Chondrocyte (in vitro differentiated cells): ENCODE results near the gene TEX52. TPM values are rescaled to one million over a fixed set of nuclear protein-coding genes. Genes with fewer than 3 reads are reported as not detected.
A peak's percentile ranks its signal among the peaks of the same experiment; 100 is the strongest.

ENCODE experiments used
- DNase-seq: peaks from one replicate; pipeline ENCODE4 v3.0.0; 2021; ENCODE audit warnings: mixed read lengths, low spot score
- H3K27ac Mint-ChIP-seq: one replicate; pipeline ENCODE4 v1.8.0; 2021; ENCODE audit warnings: mild to moderate bottlenecking, moderate library complexity, mixed read lengths; ENCODE audit not compliant: unreplicated experiment
- H3K27me3 Mint-ChIP-seq: 2 replicates; pipeline ENCODE4 v1.8.0; 2021; ENCODE audit warnings: low read depth, mixed read lengths
- H3K36me3 Mint-ChIP-seq: 2 replicates; pipeline ENCODE4 v1.8.0; 2021; ENCODE audit warnings: low read depth, mixed read lengths
- H3K4me1 Mint-ChIP-seq: 2 replicates; pipeline ENCODE4 v1.8.0; 2021; ENCODE audit warnings: low read depth, mild to moderate bottlenecking, mixed read lengths
- H3K4me3 Mint-ChIP-seq: one replicate; pipeline ENCODE4 v1.8.0; 2021; ENCODE audit warnings: mild to moderate bottlenecking, moderate library complexity, mixed read lengths; ENCODE audit not compliant: unreplicated experiment
- H3K9me3 Mint-ChIP-seq: 2 replicates; pipeline ENCODE4 v1.8.0; 2021; ENCODE audit warnings: low read depth, mixed read lengths
- CTCF ChIP-seq: fragments of 200-600 bp; sonication (generic); IDR thresholded peaks from 2 replicates; pipeline ENCODE4 v1.5.0; 2021; ENCODE audit warnings: antibody characterized with exemption, mild to moderate bottlenecking, moderate library complexity
- total RNA-seq: library from RNA; stranded (reverse); gene quantifications from 3 replicates; pipeline ENCODE4 v1.2.1, GENCODE V29; 2021

TEX52 gene
- total RNA-seq, 1 donor from 2014 or later = not detected

GRCh38 chr12:2890388-2891239, 33.8 kb upstream of the TEX52 start, which contains the start of gene TULP3:
TULP3 (plus strand) TSS chr12:2890891; CDS start chr12:2890948, 57 bp downstream.
- peak within 1 kb of the TSS; percentile 99 for H3K27ac Mint-ChIP-seq
- TF ChIP-seq CTCF = no peak
- peaks cover 5% of the 10 kb centered on the region for H3K36me3 Mint-ChIP-seq
- peak within 1 kb of the TSS; percentile 96 for H3K4me3 Mint-ChIP-seq
- peaks cover 42% of the 10 kb centered on the region for H3K4me1 Mint-ChIP-seq
- peak; percentile 100 for DNase-seq
- H3K9me3 Mint-ChIP-seq = no peaks in the 10 kb centered on the region
- H3K27me3 Mint-ChIP-seq = no peaks in the 10 kb centered on the region

- Mint-ChIP-seq H3K27me3 (no peaks in the 10 kb centered on the region), H3K27ac (peak overlapping the region; percentile 99), H3K36me3 (peaks cover 5% of the 10 kb centered on the region), H3K4me1 (peaks cover 36% of the 10 kb centered on the region), H3K4me3 (peak overlapping the region; percentile 96), H3K9me3 (no peaks in the 10 kb centered on the region)
- no peak for TF ChIP-seq CTCF
- no peak for DNase-seq
Measured at GRCh38 chr12:2890001-2890387, 33.2 kb upstream of the TEX52 start.

- Mint-ChIP-seq H3K36me3 (peaks cover 5% of the 10 kb centered on the region), H3K27ac (no peak overlapping the region), H3K4me1 (peaks cover 14% of the 10 kb centered on the region), H3K4me3 (no peak overlapping the region), H3K9me3 (no peaks in the 10 kb centered on the region), H3K27me3 (no peaks in the 10 kb centered on the region)
- DNase-seq = no peak
- TF ChIP-seq CTCF = no peak
Measured at GRCh38 chr12:2886768-2887450, 30.1 kb upstream of the TEX52 start.

GRCh38 chr12:2884810-2885209, 28.0 kb upstream of the TEX52 start:
- no peak for TF ChIP-seq CTCF
- no peak for DNase-seq
- Mint-ChIP-seq H3K36me3 (peaks cover 5% of the 10 kb centered on the region), H3K4me3 (no peak overlapping the region), H3K9me3 (no peaks in the 10 kb centered on the region), H3K4me1 (peaks cover 3% of the 10 kb centered on the region), H3K27ac (peak overlapping the region; percentile 9), H3K27me3 (no peaks in the 10 kb centered on the region)

GRCh38 chr12:2879853-2880252, 23.0 kb upstream of the TEX52 start:
- Mint-ChIP-seq H3K4me1 (peaks cover 21% of the 10 kb centered on the region), H3K27ac (no peak overlapping the region), H3K4me3 (no peak overlapping the region), H3K9me3 (no peaks in the 10 kb centered on the region), H3K36me3 (no peaks in the 10 kb centered on the region), H3K27me3 (no peaks in the 10 kb centered on the region)
- no peak for TF ChIP-seq CTCF
- no peak for DNase-seq
